Panc1 (cell line): Measurements from ENCODE around the gene PAPSS1.

Experiments used
- SIN3A ChIP-seq: IDR thresholded peaks from 2 replicates; pipeline ENCODE4 v1.6.1; 2012; ENCODE audit warnings: low read depth, mild to moderate bottlenecking, low read length, moderate library complexity, borderline replicate concordance; ENCODE audit not compliant: insufficient read depth
- TCF7L2 ChIP-seq: IDR thresholded peaks from 2 replicates; pipeline ENCODE4 v1.6.1; 2011; ENCODE audit warnings: mild to moderate bottlenecking, low read depth, low read length, inconsistent platforms
- TF ChIP-seq, protein P1 (sequence below): fragments of 450-650 bp; IDR thresholded peaks from 2 replicates; pipeline ENCODE4 v1.5.1; 2017; ENCODE audit warnings: mild to moderate bottlenecking
- TF ChIP-seq, protein P2 (sequence below), 2 experiments: IDR thresholded peaks; 2 replicates each; pipeline ENCODE4 v1.6.1; 2011 to 2012; ENCODE audit warnings: low read depth in 2 of 2, control low read depth in 1 of 2, low read length in 1 of 2, mild to moderate bottlenecking in 1 of 2, moderate library complexity in 1 of 2; ENCODE audit not compliant: insufficient read depth in 1 of 2

DNA sequence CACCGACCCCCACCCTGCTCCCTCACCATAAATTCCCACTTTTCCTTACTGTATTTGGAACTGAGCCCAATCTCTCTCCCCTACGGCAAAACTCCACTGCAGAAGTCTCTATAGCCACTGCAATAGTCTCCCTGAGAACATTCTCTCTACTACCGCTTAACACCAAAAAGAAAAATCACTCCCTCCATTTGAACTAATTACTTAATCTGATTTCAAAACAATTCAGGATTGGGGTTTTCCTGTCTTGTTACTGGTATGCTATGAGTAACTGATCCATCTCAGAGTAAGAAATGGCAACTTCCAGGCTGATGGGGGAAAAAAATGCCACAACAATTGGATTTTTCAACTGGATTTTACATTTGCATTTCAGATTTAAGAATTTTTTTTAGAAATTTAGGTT lies 5.8 kb downstream of the PAPSS1 start:
- TF ChIP-seq, protein P1, sequence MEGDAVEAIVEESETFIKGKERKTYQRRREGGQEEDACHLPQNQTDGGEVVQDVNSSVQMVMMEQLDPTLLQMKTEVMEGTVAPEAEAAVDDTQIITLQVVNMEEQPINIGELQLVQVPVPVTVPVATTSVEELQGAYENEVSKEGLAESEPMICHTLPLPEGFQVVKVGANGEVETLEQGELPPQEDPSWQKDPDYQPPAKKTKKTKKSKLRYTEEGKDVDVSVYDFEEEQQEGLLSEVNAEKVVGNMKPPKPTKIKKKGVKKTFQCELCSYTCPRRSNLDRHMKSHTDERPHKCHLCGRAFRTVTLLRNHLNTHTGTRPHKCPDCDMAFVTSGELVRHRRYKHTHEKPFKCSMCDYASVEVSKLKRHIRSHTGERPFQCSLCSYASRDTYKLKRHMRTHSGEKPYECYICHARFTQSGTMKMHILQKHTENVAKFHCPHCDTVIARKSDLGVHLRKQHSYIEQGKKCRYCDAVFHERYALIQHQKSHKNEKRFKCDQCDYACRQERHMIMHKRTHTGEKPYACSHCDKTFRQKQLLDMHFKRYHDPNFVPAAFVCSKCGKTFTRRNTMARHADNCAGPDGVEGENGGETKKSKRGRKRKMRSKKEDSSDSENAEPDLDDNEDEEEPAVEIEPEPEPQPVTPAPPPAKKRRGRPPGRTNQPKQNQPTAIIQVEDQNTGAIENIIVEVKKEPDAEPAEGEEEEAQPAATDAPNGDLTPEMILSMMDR = no peak
- TF ChIP-seq SIN3A = no peak
- TF ChIP-seq, protein P2, sequence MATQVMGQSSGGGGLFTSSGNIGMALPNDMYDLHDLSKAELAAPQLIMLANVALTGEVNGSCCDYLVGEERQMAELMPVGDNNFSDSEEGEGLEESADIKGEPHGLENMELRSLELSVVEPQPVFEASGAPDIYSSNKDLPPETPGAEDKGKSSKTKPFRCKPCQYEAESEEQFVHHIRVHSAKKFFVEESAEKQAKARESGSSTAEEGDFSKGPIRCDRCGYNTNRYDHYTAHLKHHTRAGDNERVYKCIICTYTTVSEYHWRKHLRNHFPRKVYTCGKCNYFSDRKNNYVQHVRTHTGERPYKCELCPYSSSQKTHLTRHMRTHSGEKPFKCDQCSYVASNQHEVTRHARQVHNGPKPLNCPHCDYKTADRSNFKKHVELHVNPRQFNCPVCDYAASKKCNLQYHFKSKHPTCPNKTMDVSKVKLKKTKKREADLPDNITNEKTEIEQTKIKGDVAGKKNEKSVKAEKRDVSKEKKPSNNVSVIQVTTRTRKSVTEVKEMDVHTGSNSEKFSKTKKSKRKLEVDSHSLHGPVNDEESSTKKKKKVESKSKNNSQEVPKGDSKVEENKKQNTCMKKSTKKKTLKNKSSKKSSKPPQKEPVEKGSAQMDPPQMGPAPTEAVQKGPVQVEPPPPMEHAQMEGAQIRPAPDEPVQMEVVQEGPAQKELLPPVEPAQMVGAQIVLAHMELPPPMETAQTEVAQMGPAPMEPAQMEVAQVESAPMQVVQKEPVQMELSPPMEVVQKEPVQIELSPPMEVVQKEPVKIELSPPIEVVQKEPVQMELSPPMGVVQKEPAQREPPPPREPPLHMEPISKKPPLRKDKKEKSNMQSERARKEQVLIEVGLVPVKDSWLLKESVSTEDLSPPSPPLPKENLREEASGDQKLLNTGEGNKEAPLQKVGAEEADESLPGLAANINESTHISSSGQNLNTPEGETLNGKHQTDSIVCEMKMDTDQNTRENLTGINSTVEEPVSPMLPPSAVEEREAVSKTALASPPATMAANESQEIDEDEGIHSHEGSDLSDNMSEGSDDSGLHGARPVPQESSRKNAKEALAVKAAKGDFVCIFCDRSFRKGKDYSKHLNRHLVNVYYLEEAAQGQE (IDR thresholded peaks at IDR 0.05; ENCODE audit: insufficient read depth in 1 of 2, low read depth in 2 of 2, low read length in 1 of 2) = no peak
- TF ChIP-seq TCF7L2 = no peak
